NCI-H446 treated with DMSO at 0.1 percent for 48 hours (cell line): ENCODE measurements around the gene SLC15A1.

Experiments used
- DNase-seq: peaks from one replicate; lab custom pipeline; 2025; lab: John Stamatoyannopoulos, UW

SLC15A1 gene

DNA sequence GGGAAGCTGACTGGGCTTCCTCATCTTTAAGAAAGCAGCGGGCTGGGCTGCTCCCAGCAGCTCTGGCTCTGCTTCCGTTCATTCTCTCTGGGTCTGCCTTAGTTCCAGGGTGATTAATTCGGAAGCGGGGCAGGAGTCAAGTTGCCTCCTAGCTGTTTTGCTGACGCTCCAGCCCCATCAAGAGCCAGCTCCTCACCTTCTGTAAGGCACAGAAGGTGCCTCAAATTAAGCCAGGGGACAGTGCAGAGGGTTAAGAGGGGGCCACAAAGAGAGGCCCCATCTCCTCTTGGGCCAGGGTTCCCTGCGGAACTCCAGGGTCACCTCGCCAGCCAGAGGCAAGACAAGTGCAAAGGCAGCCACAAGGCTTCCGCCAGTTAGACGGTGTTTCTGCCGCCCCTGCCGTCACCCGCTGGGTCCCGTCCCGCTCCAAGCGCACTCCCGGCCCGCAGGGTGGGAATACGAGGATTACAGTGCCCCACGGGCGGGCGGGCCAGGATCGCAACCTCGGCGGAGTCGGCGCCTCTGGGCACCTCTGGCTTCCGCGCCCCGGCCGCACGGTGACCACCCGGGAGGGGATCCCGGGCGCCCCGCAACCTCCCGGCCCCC, 508 bp downstream of the SLC15A1 start:
- no peak for DNase-seq

DNA sequence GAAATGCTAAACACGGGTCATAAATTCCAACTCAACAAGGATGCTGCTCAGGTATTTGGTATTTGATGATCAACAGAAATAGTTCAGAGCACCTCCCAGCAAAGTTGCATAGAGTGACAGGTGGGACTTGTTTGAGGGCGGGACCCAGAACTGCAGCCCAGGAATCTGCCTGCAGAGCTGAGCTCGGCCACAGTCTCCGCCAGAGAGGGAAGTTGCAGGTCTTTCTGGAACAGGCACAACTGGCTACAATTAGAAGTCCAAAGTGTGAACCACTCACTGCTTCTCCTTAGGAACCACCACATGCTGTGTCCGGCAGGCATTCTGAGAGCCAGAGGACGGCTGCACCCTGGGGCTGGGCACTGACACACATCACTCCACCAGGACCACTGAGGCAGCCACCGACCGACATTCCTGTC, 1.1 kb downstream of the SLC15A1 start:
- DNase-seq = no peak

DNA sequence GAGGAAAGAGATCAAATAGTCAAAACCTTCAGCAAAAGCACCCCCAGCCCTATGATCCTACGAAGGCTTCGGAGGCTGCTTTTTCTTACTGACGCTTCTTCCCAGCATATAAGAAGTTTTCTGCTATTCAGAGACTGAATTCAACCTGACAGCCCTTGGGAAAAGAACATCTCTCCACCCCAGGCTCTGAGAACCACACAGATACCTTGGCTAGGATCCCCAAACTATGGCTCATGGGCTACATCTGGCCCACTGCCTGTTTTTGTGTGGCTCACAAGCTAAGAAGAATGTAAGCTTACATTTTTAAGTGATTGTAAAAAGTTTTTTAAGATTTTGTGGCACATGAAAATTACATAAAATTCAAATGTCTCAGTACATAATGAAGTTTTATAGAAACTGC, 3.0 kb downstream of the SLC15A1 start:
- no peak for DNase-seq

DNA sequence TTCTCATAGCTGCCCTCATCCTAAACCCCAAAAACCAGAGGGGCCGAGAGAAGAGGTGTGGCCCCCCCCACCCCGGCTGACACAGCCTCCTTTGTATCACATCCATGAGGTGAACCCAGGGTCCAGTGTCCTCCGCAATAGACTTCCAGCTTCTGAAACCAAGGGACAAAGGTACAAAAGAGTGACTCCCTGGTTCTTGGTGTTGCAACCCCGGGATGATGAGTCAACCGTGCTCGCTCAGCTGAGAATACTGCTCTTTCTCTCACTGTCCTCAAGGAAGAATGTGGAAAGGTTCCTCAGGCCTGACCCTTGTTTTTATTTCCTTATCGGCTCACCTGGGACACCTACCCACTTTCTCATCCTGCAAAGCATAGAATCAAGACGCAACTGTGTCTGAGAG, 5.5 kb downstream of the SLC15A1 start:
- no peak for DNase-seq

DNA sequence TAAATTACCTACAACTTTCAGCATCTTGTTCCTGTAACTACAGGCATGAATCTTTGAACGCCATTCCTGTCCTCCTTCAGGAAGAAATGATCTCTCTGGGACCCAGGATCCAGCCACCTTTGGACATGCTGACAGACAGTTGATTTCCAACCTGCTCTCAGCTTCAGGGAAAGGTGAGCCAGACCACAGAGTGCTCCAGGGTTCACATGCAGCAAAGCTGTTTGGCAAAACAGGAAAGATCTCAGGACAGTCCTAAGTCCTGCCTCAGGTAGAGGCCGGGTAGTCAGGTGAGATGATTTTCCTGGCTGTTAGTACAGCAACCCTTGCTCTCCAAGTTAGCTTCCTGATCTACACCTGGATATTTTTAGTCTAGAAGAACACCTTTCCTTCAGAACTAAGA, 9.1 kb downstream of the SLC15A1 start:
- DNase-seq = no peak

DNA sequence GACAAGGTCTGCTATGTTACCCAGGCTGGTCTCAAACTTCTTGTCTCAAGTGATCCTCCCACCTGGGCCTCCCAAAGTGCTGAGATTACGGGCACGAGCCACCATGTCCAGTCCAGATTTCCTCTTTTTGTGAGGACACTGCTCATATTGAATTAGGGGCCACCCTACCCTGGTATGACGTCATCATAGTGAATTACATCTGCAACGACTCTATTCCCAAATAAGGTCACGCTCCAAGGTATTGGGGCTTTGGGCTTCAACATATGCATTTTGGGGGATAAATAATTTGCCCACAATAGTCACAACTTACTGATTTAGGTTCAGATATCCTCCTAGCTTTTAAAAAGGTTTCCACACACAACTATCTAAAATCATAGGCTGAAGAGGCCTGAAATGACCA, 9.5 kb downstream of the SLC15A1 start:
- no peak for DNase-seq

DNA sequence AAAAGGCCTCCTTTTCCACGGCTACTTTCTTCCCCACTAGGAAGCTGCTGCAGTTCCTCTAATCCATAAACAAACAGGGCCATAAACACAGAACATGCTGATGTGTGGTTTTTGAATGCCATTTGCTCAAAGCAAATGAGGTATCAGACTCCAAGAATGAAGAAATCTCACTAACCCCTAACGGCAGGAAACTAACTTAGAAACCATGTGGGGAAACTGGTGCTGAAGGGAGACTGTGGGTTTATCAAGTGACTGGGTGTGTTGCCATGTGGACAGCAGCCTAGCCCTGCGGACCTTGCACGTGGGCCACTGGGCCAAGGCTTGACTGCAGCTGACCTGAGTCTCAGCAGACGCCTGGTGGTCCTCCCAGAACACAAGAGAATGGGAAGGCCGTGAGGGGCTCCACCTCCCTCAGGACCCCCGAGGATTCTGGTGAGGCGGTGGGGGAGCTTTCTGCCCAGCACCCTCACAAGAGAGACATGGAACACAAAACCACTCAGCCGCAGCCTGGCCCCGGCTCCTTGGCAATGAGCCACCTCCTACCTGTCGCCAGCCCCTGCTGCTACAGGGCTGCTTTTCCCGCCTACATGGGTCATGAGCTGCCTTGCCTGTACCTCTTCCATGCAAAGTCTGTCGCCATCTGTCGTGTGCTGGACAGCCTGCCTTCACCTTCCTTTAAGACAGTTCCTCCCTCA, 10.6 kb downstream of the SLC15A1 start:
- DNase-seq = no peak

DNA sequence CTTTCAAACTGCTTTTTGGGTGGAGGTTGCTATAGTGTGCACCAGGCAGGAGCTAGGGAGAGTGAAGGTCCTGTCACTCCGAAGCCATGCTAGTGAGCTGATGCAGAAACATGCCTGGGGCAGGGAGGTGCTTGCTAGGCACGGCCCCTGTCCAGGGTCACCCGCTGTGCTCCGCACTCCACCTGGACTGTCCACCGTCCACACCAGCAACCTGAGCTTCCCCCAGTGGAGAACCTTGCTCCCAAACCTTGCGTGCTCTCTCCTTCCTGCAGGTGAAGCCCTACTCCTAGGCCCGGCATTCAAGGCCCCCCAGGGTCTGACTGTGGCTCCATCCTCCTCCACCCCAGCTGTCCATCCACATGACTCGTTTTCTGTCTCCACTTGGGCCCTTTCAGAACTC, 12.3 kb downstream of the SLC15A1 start:
- no peak for DNase-seq

DNA sequence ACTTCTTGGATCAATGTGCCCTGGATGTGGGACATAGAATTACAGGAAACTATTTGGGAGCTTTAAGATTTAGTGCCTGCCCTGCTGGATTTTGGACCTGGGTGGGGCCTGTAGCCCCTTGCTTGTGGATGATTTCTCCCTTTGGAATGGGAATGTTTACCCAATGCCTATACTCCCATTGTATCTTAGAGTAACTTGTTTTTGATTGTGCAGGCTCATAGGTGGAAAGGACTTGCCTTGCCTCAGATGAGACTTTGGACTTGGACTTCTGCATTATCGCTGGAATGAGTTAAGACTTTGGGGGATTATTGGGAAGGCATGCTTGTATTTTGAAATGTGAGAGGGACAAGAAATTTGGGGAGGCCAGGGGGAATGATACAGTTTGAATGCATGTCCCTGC, 13.5 kb downstream of the SLC15A1 start:
- DNase-seq = no peak

DNA sequence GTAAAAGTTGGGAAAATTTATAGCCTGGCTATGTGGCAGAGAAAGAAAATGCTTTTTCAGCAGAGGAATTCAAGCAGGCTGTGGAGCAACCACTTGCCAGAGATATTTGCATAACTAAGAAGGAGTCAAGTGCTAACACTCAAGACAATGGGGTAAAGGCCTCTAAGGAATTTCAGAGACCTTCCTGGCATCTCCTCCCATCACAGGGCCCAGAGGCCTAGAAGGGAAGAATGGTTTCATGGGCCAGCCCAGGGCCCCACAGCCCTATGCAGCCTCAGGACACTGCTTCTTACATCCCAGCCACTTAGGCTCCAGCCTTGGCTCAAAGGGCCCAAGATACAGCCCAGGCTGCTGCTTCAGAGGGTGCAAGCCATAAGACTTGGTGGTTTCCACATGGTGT, 14.3 kb downstream of the SLC15A1 start:
- no peak for DNase-seq

DNA sequence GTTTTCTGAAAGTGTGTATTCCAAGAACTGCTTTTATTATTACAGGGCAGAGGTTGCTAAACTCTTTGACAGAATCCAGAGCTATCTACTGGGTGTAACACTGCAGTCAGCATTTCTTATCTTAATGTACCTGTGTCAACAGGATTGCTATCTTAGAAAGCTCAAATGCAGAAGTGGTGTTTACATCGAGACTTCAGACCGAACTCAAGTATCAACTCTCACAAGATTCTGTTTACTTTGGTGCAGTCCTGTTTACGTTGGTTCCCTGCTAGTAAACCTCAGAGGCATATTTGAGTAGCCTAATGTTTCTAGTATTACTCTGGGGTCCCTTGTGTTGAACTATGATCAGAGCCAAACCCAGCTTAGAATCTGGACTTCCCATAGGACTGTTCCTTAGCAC, 20.5 kb downstream of the SLC15A1 start:
- no peak for DNase-seq

DNA sequence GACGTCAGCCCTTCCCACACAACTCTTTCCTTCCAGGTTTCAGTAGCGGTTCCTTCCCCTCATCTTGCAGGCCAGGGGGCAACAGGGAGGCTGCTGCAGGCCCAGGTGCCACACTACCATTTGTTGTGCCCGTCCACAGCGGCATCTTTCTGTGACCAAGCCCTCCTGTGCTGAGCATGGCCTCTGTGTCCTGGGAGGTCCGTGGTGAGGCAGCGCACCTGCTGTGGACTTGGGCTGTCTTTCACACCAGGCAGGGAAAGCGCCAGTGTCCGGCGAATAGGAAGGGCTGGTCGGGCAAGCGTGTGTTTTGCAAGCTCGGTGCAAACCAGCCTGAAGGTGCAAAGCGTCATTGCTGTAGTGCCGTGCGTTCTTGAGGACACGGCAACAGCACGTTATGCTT, 21.4 kb downstream of the SLC15A1 start:
- no peak for DNase-seq

DNA sequence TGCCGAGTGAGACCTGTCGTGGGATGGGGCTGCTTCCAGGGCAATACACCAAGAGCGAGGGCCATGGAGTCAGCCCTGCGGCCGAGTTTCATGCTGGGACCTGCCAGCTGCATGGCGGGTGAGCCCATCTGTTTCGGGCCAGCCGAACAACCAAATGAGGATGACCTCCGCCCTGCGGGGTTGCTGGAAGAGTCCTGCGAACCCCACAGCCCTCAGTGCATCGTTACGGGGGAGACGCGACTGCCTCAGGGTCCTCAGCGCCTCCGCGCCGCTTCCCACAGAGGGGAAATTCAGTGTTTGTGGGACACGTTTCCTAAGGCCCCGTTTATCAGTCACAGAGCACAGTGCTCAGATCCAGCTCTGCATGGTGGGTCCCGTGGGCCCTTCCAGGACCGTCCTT, 22.0 kb downstream of the SLC15A1 start:
- no peak for DNase-seq

DNA sequence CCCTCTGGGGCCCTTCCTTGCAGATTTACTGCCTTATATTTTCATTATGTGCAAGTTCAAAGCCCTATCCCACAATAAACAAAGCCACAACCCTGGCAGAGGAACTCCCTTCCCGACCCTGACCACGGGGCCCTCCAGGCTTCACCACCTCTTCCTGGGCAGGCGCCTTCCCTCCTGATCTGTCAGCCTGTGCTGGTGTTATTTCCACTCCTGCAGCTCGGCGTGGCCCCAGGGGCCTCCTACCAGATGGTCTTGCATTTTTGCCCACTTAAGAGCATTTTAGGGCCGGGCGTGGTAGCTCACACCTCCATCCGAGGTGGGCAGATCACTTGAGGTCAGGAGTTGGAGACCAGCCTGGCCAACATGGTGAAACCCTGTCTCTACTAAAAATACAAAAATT, 22.8 kb downstream of the SLC15A1 start:
- no peak for DNase-seq

DNA sequence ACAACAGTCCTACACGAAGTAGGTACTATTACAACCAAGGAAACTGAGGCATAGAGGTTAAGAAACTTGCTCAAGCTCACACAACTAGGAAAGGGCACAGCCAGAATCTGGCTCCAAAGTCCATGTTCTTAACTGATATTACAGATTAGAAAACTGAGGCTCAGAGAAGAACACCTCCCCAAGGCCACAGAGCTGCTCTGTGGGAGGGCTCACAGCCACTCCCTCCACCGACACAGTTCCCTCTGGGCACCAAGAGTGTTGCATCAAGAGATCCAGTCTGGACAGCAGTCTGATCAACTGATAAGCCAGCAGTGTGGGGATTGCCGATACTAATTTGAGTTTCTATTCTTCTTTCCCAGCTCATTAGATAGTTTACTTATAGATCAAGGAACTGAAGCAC, 29.5 kb downstream of the SLC15A1 start:
- no peak for DNase-seq

DNA sequence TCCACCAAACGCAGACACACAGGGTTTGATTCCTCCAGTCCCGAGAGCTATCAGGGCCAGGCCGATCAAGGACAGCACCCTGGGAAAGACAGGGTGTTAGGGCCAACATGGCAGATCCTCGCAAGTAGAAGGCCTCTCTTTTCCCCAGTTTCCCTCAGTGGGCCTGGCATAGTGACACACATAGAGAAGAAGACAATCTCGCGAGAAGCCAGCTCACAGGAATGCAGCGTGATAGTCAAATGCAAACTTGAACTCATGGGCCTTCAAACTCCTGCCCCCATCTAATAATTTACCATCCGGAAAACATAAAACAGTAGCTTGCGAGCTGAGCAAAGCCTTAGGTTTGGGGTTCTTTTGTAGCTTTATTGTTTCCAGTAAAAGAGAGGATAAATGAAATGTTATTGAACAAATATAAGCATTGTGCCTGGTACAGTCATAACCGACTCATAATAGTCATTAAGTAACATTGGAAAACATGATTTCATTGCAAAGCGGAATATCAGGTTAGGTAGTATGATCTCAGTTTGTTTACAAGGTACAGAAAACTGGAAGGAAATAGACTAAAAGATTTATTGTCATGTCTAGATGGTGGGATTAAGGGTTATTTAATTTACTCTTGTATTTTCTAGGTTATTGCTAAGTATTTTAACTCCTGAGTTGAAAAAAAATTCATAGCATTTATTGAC, 30.5 kb downstream of the SLC15A1 start:
- no peak for DNase-seq

DNA sequence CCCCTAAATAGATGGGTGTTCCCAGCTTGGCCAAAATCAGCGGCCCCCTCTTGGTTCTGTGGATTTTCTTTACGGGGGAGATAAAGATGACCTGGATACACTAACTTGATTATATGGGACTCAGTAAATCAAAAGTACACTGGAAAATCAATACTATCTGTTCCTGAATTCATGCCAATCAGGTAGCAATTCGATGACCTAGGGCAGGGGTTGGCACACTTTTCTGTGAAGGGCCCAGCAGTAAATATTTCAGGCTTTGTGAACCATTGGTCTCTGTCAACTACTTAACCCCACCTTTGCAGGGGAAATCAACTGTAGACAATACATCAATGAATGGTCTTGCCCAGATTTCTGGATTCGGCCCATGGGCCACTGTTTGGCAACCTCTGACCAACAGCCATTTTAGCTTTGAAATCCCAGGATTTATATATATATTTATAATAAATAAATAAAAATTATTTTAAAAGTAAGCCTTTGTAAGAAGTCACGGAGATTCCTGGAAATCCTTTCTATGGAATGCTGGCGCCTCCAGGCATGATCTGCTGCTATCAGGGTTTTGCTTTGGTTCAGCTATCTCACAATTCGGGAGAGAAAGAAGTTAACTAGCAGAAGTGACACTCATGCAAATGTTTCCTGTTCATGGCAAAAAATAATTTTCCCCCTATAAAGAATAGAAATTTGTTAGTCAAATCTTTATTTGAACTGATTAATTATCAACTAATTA, 32.8 kb downstream of the SLC15A1 start:
- no peak for DNase-seq

DNA sequence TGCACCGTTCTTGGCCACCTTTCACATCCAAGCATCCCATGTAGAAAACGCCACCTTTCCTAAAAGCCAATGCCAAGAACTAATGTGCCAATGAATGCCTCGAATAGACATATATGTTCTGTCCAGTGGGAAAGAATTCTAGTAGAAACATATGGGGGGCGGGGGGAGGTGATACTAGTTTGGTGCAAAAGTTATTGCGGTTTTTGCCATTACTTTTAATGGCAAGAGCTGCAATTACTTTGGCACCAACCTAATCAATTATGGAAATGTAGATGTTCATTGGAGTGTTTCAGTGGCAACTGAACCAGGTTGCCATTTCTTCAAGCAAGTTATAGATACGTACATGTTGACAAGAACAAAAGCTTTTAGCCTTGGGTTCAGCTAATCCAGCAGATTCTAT, 34.6 kb downstream of the SLC15A1 start:
- no peak for DNase-seq

DNA sequence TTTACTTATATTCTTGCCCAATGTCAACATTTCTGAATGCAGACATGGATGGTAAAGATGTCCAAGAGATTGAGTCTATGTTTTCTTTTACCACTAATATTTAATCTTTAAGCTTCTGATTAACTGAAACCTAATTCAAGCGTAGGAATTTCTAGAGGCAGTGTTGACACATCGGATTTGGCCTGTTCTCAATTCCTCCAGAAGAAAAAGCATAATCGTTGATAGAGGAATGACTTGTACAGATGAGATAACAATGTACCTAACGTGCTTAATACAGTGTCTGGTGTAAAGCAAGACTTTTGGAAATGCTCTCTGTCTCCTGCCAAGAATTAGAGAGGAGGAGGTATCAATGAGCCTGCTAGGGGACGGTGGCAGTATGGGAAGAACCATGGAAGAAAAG, 35.2 kb downstream of the SLC15A1 start:
- no peak for DNase-seq

DNA sequence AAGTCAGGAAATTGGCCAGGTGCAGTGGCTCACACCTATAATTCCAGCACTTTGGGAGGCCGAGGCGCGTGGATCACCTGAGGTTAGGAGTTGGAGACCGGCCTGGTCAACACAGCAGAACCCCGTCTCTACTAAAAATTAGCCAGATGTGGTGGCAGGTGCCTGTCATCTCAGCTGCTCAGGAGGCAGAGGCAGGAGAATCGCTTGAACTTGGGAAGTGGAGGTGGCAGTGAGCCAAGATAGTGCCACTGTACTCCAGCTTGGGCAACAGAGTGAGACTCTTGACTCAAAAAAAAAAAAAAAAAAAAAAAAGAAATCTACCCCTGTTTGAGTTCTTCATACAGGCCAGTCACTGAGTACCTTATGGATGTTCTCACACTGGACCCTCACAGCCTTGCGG, 42.0 kb downstream of the SLC15A1 start:
- no peak for DNase-seq

DNA sequence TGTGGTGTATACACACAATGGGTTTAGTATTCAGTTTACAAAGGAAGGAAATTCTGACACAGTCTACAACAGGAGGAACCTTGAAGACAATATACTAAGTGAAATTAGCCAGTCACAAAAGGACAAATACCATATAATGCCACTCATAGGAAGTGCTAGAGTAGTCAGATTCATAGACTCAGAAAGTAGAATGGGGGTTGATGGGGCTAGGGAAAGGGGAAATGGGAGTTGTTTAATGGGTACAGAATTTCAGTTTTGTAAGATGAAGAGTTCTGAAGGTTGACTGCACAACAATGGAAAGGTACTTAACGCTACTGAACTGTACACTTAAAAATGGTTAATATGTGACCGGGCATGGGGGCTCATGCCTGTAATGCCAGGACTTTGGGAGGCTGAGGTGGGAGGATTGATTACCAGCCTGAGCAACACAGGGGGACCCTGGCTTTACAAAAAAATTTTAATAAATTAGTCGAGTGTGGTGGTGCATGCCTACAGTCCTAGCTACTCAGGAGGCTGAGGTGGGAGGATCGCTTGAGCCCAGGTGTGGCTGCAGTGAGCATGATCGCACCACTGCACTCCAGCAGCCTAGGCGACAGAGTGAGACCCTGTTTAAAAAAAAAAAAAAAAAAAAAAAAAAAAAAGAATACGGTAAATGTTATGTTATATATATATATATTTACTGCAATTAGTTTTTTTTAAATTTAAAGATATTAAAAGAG, 45.0 kb downstream of the SLC15A1 start:
- DNase-seq = no peak

DNA sequence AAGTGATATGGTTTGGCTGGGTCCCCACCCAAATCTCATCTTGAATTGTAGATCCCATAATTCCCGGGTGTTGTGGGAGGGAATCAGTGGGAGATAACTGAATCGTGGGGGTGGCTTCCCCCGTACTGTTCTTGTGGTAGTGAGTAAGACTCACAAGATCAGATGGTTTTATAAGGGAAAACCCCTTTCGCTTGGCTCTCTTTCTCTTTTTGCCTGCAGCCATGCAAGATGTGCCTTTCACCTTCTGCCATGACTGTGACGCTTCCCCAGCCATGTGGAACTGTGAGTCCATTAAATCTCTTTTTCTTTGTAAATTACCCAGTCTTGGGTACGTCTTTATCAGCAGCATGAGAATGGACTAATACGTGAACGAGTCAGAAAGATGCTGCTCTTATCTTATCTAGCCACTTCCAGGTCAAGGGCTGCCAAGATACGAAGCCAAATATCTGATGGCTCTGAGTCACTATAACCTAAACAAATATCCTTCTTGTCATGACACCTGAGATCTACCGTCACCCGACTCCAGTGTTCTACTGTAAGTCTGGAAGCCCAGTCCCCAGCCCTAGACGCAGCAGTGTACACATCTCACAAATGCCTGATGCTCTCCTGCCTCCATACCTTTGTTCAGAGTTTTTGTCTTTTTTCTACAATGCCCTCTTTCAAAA, 45.9 kb downstream of the SLC15A1 start:
- DNase-seq = no peak
